ENCODE data around the gene STOM.

GRCh38 chr9:121365564-121365963, 4.5 kb downstream of the STOM start:
- TF ChIP-seq REST (IDR thresholded peaks at IDR 0.05; ENCODE audit: low read depth, low read length) (no peak), RAD21 (IDR thresholded peaks at IDR 0.05; ENCODE audit: low read length) (no peak), YY1 (IDR thresholded peaks at IDR 0.05; ENCODE audit: low read depth) (no peak), CTCF (IDR thresholded peaks at IDR 0.05) (no peak)
